ENCODE measurements around the gene PARP12. TPM values are rescaled to one million over a fixed set of nuclear protein-coding genes. Genes with fewer than 3 reads are reported as not detected.

PARP12 gene
- total RNA-seq, 1 donor from 2014 or later, result 3.4 TPM

DNA sequence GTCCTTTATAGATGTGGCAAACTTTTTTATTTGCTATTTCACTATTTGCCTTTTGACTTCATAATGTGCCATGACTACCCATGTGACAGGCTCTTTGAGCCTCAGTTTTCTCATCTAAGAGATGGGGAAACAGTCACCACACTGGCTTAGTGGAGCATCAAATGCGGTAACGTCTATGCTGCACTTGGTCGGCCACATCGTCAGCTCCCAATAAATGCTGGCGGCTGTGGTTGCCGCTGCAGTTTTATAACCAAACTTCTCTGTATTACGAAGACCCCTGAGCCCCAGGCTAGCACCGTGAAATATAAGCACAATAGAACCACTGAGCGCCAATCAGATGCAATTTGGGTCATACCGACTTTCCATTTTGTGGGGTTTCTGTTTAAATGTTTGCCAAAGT, 56.2 kb downstream of the PARP12 start:
- Mint-ChIP-seq H3K9me3 (ENCODE audit: low read depth) (no peaks in the 10 kb centered on the region), H3K4me1 (ENCODE audit: low read depth) (peaks cover 3% of the 10 kb centered on the region), H3K4me3 (ENCODE audit: low read depth) (no peak overlapping the region), H3K27me3 (peaks cover 19% of the 10 kb centered on the region), H3K27ac (no peak overlapping the region), H3K36me3 (ENCODE audit: insufficient read depth) (no peaks in the 10 kb centered on the region)
- TF ChIP-seq, protein P1, sequence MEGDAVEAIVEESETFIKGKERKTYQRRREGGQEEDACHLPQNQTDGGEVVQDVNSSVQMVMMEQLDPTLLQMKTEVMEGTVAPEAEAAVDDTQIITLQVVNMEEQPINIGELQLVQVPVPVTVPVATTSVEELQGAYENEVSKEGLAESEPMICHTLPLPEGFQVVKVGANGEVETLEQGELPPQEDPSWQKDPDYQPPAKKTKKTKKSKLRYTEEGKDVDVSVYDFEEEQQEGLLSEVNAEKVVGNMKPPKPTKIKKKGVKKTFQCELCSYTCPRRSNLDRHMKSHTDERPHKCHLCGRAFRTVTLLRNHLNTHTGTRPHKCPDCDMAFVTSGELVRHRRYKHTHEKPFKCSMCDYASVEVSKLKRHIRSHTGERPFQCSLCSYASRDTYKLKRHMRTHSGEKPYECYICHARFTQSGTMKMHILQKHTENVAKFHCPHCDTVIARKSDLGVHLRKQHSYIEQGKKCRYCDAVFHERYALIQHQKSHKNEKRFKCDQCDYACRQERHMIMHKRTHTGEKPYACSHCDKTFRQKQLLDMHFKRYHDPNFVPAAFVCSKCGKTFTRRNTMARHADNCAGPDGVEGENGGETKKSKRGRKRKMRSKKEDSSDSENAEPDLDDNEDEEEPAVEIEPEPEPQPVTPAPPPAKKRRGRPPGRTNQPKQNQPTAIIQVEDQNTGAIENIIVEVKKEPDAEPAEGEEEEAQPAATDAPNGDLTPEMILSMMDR (IDR thresholded peaks at IDR 0.05; ENCODE audit: unreplicated experiment), result no peak
- no peak for DNase-seq (ENCODE audit: low spot score, unreplicated experiment)

DNA sequence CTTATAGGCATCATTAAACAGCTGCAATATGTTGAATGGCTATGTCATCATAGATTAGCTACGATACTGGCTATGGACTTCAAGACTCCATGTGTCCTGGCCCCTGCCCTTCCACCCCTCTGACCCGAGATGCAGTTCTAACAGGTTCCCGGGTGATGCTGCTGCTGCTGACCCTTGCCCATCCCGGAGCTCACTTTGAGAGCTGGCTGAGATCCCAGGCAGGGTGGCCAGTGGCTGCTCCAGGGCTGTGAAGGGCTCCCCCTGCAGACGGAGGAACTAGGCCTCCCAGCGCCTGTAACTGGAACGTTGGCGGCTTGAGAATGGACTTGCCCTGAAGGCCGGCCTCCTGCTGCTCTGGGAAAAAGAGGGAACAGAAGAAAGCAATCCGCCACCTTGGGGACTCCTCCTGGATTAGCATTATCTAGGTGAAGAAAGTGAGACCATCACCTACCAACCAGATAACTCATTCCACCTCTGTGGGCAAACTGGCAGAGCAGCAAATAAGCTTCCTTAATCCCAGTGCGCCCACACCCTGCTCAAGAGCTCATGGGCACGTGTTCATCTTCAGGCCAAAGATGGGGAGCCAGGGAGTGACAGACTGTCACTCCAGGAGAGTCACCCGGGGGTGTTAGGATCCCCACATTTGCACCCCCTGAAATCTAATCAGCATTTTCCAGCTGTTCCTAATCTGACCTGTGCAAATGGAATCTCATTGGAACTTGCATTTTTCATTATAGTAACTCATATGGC, 56.8 kb downstream of the PARP12 start:
- H3K36me3 Mint-ChIP-seq (ENCODE audit: insufficient read depth), result no peaks in the 10 kb centered on the region
- H3K27ac Mint-ChIP-seq, result no peak overlapping the region
- TF ChIP-seq, protein P1 (IDR thresholded peaks at IDR 0.05; ENCODE audit: unreplicated experiment), result peak; percentile 51

DNA sequence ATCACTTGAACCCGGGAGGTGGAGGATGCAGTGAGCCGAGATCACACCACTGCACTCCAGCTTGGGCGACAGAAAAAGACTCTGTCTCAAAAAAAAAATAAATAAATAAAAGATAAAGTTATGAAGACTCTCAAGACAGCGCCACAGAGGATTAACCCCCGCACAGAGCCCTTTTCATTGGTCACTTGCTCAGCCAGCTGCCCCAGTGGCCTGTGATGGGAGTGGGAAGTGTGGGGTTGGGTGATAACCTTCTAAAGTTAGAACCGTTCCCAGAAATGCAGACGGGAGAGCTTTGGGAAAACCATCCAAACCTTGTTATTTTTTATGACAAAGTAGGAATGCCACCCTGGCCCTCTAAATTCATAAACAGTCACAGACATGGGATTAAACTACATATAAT, 57.4 kb downstream of the PARP12 start:
- Mint-ChIP-seq H3K4me1 (ENCODE audit: low read depth) (peaks cover 3% of the 10 kb centered on the region), H3K9me3 (ENCODE audit: low read depth) (no peaks in the 10 kb centered on the region), H3K4me3 (ENCODE audit: low read depth) (no peak overlapping the region), H3K27me3 (peaks cover 15% of the 10 kb centered on the region), H3K36me3 (ENCODE audit: insufficient read depth) (no peaks in the 10 kb centered on the region), H3K27ac (no peak overlapping the region)
- DNase-seq (ENCODE audit: low spot score, unreplicated experiment), result no peak
- TF ChIP-seq, protein P1 (IDR thresholded peaks at IDR 0.05; ENCODE audit: unreplicated experiment), result no peak

More for the DNA sequence above, 56.8 kb downstream of the PARP12 start:
- H3K4me1 Mint-ChIP-seq (ENCODE audit: low read depth), result peaks cover 3% of the 10 kb centered on the region
- H3K4me3 Mint-ChIP-seq (ENCODE audit: low read depth), result no peak overlapping the region
- H3K9me3 Mint-ChIP-seq (ENCODE audit: low read depth), result no peaks in the 10 kb centered on the region
- H3K27me3 Mint-ChIP-seq, result peaks cover 15% of the 10 kb centered on the region
- DNase-seq (ENCODE audit: low spot score, unreplicated experiment), result no peak

DNA sequence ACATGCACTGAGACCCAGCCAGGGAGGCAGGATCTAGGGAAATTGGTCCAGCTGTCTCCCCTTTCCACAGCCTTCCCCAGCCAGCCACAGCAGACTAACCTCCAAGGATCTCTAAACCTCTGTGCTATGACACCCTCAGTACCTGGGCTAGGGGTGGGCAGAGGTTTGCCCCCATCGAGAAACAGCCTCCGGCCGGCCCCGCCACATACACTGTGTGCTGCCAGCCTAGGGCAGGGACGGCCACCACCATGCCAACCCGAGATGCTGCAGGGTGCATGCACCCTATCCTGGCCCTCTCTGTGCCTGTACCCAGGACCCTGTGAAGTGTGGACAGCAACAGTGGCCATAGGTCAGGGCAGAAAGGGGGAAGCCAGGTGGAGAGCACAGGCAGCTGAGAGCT, 58.1 kb downstream of the PARP12 start:
- no peaks in the 10 kb centered on the region for H3K36me3 Mint-ChIP-seq (ENCODE audit: insufficient read depth)

DNA sequence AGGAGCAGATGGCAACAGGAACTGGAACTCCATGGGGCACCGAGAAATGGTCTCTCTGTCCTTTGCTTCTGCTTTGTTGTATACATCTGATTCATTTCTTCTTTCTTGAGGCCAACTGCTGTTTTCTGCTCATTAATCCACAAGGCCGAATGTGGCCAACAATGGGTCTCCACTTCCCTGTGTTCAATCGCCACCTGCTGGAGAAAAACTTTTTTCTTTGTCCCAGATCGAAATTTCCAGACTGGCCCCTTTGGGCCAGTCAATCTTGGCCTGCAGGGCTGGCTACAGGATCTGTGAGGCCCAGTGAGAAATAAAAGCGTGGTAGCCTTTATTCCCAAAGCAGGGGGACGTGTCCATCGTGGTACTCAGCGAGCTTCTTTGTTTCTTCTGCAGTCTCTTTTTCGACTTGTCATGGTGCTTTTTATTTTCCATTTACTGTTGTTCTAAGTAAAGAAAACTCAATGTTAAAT, 58.8 kb downstream of the PARP12 start:
- Mint-ChIP-seq H3K9me3 (ENCODE audit: low read depth) (no peaks in the 10 kb centered on the region), H3K36me3 (ENCODE audit: insufficient read depth) (no peaks in the 10 kb centered on the region), H3K4me1 (ENCODE audit: low read depth) (peaks cover 3% of the 10 kb centered on the region), H3K27ac (no peak overlapping the region), H3K4me3 (ENCODE audit: low read depth) (no peak overlapping the region), H3K27me3 (peaks cover 15% of the 10 kb centered on the region)
- TF ChIP-seq, protein P1 (IDR thresholded peaks at IDR 0.05; ENCODE audit: unreplicated experiment), result peak; percentile 71
- no peak for DNase-seq (ENCODE audit: low spot score, unreplicated experiment)

More for the DNA sequence above, 58.1 kb downstream of the PARP12 start:
- DNase-seq (ENCODE audit: low spot score, unreplicated experiment), result no peak
- no peak overlapping the region for H3K27ac Mint-ChIP-seq
- H3K4me1 Mint-ChIP-seq (ENCODE audit: low read depth), result peaks cover 3% of the 10 kb centered on the region
- TF ChIP-seq, protein P1 (IDR thresholded peaks at IDR 0.05; ENCODE audit: unreplicated experiment), result no peak
- H3K4me3 Mint-ChIP-seq (ENCODE audit: low read depth), result no peak overlapping the region
- peaks cover 15% of the 10 kb centered on the region for H3K27me3 Mint-ChIP-seq
- H3K9me3 Mint-ChIP-seq (ENCODE audit: low read depth), result no peaks in the 10 kb centered on the region
